ENCODE results near the gene RAP1GAP.

The RAP1GAP gene

DNA sequence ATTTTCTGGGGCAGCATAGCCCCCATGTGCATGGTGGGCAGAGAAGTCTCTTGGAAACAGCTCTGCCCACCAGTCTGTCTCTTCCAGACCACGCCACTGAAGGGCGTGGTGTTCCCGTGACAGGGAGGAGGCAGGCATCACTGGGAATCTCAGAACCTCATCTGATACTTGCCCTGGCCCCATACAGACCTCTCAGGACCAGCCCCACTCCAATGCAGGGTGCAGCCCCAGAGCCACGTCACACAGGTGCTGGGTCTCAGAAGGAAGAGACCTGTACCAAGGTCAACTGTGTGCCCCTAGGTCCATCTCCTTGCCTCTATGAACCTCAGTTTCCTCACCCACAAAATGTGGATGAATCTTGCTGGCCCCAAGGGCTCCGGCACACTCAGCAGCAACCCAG, 7.3 kb downstream of the RAP1GAP start:
- FAIRE-seq: no peak

- no peak for FAIRE-seq
Observed at GRCh38 chr1:21659924-21660326, 9.2 kb downstream of the RAP1GAP start.

GRCh38 chr1:21659099-21659923, 9.8 kb downstream of the RAP1GAP start:
- FAIRE-seq: no peak

GRCh38 chr1:21657456-21658190, 11.5 kb downstream of the RAP1GAP start:
- no peak for FAIRE-seq

DNA sequence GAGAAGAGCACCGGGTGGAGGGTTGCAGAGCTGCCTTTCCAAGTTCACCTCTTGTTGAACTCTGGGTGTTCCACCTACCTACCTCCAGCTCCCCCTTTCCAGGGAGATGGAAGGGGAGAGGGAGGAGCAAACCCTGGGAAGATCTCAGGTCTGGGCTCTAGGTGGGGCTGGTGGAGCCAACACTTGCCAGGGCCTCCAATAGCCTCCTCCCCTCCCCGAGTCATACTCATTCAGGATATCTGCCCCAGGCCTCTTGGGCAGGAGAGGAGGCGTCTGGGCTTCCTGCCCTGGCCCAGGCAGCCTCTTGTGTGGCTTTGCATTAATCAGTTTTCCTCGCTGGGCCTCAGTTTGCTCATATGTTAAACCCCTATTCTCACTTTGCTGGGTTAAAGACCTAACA, 13.4 kb downstream of the RAP1GAP start:
- FAIRE-seq: no peak

DNA sequence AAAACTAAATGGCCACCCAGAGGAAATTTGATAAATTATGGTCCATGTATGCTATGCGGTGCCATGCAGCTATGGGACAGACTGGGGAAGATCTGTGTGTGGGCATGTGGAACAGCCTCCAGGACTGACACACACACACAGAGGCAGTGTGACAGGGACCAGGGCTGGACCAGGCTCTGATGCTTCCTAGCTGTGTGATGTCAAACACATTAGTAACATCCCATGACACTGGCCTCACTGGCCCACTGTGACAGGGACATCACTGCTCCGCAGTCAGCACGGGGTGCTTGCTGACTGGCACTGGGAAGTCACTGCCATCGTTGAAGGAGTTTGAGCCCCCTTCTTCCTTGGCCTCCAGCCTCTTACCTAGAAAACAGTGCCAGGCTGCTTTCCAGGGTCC, 13.9 kb downstream of the RAP1GAP start:
- no peak for FAIRE-seq

DNA sequence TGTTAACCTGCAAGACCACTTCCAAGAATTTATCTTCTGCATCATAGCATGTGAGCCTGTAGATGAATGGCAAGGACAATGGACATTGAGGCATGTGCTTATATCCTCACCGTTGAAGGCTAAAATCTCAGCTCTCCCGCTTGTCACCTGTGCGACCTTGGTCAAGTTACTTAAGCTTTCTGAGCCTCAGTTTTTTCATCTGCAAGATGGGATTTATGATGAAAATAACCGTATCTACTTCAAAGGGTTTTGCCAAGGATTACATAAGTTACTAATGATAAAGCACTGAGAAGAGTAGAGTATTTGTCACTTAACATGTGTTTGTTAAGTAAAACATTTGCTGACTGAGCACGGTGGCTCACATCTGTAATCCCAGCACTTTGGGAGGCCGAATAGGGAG, 14.9 kb downstream of the RAP1GAP start:
- FAIRE-seq: no peak

DNA sequence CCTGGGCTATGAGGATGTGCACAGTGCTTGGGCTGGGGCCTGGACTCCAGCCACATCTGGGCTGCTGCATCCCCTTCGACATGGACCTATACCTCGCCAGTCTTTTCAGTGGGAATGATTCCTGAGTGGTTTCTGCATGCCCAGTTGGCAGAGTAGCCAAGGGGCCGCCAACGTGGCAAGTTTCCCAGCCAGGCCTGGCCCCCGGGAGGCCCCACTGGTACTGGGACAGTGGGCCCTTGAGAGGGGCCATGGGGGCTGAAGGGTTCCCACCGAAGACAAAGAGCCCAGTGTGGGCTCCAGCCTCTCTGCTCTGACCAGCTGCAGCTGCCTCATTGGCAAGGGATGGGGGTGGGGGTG, 15.4 kb downstream of the RAP1GAP start:
- FAIRE-seq: no peak

DNA sequence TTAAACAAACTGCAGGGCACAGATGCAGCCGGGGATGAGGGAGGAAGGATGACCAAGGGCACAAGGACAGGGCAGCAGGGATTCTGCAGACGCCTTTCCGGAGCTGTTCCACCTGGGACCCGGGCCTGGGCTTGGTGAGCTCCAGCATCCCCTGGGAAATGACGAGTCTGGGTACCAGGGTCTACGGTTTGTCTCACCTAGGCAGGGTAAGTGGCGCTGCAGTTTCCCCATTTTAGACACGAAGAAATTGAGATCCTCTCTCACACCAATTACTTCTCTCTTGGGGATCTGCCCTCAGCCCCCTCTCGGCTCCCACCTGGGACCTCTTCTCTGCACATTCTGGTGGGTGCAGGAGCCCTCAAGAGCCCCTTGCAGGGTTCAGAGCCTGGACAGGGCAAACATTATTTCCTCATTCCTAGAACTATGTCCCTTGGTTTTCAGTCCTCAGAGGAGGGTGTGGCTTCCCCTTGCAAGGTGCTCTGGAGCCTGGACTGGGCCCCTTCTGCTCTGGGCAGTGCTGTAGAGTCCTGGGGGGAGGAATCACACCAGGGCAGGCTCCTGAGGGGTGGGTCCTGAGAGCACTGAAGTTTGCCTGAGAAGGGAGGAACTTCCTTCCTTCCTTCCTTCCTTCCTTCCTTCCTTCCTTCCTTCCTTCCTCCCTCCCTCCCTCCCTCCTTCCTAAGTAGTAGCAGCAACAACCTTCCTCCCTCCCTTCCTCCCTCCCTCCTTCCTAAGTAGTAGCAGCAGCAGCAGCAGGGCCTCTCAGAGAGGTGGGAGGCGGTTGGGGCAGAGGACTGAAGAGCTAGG, 16.0 kb downstream of the RAP1GAP start:
- FAIRE-seq: no peak

- no peak for FAIRE-seq
Observed at GRCh38 chr1:21652101-21652936, 16.8 kb downstream of the RAP1GAP start.

DNA sequence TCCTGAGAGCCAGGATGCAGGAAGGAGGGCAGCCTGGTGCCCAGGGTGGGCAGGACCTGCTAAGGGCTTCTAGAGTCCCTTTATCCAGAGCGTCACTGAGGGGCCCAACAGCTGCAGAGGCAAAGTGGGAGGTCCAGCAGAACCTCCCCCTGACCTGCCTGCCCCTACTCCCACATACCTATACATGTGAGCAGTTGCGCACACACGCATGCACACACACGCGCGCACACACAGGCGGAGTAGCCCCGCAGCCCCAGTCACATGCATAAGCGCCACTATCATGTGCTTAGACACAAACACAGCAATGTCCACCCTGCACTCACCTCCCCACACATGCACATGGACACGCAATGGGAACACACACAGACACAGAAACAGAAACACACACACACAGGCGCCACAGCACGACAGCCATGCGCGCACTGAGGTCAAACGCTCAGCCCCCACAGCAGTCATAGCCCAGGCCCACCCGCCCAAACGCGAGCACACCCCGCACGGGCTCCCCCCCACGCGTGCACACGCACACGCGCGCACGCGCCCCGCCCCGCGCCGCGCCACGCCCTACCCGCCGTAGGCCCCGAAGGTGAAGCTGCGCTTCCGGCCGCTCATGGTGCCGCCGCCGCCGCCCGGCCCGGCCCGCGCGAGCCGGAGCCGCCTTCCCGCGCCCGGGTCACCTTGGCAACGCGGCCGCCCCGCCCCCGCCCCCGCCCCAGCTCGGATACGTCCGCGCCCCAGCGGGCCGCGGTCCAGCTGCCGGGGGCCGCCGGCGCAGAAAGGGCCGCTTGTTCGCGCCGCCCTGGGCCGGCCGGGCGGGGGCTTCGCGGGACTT, 17.7 kb downstream of the RAP1GAP start:
- no peak for FAIRE-seq

- FAIRE-seq: no peak
Observed at GRCh38 chr1:21650400-21650799, 18.8 kb downstream of the RAP1GAP start.

GRCh38 chr1:21649315-21649714, 19.8 kb downstream of the RAP1GAP start:
- no peak for FAIRE-seq

DNA sequence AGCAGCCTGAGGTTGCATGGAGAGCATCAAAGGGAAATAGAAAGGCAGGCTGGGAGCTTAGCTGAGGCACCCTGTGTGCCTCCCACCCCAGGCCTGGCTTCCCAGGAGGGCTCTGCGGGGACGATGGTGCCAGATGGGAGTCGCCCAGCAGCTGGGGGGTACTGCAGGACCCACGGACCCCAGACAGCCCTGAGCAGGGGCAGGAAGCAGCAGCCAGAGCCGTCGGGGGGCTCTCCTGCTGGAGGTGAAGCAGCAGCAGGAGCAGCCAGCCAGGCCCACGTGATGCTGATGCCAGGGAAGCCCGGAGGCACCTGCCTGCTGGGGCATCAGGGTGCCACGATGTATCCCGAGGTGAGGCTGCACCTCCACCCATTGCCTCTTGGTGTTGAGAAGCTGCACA, 20.4 kb downstream of the RAP1GAP start:
- no peak for FAIRE-seq

DNA sequence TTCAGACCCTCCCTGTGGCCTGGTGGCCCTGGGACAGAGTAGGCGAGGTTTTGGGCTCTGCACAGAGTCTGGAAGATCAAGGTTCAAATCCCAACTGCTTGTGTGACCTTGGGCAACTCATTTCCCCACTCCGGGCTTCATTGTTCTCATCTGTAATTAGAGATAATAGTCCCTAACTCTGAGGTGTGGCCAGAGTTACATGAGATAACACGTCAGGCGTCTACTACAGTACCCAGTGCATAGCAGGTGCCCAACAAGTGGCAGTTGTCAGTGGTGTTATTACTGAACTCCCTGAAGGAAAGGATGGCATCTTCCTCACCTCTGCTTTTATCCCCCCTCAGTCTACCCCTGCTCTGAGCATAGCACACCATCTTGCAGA, 20.8 kb downstream of the RAP1GAP start:
- FAIRE-seq: no peak

DNA sequence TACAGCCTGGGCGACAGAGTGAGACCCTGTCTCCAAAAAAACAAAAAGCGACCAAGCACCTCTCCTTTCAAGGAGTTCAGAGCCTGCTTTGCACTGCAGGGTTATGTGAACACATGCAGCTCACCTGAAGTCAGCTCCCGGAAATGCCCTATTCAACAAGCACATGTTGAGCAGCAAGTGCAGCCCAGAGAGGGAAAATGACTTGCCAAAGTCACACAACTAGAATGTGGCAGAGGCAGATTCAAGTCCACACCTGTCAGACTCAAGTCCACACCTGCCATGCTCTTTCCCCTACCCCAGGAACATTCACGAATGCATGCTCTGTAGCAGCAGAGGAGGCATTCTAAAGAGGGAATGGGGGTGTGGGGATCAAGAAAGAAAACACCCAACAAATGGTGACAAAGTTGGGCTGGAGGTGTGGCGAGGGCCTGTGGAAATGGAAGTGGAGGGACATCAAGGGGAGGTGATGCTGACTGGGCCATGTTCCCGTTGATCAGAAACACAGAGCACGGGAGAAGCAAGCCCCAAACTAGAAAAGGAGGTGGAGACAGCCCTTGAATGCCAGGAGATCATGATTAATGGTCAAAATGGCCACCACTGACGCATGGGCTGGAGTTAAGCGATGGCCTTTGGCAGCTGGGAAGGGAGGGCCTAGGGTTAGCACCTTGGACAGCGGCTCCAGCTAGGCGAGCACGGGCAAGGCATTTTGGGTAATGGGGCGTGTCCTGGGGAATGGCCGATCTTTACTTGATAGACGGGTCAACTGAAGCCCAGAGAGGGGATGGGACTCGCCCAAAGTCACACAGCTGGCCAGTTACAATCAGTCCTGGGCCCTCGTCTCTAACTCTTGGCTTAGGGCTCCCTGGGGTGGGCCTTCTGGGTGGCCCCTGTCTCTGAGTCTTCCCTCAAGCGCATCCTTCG, 21.5 kb downstream of the RAP1GAP start:
- FAIRE-seq: no peak

DNA sequence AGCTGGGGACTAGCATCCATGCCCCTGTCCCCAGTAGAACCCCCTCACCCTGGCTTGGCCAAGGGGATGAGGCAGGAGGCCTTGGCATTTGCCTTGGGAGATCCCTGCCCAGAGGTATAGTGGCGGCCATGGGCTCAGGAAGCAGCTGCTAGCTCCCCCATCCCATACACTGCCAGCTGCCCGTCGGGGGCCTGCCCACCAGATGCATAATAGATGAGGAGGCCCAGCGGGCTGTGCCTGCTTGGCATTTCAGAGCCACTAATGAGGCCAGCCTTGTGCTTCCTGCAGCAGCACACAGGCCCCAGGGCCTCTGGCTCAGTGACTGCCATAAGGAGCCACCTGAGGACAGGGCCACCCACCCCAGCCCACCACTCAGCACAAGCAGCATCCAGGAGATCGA, 23.6 kb downstream of the RAP1GAP start:
- no peak for FAIRE-seq

GRCh38 chr1:21644906-21645305, 24.3 kb downstream of the RAP1GAP start:
- FAIRE-seq: no peak

GRCh38 chr1:21644348-21644747, 24.8 kb downstream of the RAP1GAP start:
- FAIRE-seq: no peak

GRCh38 chr1:21643624-21644023, 25.5 kb downstream of the RAP1GAP start:
- FAIRE-seq: no peak

Measured in endometrium (tissue), 2 donors.